Fibroblast of pulmonary artery (primary cell): ENCODE results near the gene RPS29.

Experiments used
- DNase-seq: peaks from one replicate; pipeline ENCODE4 v3.0.0-alpha.2; 2010; ENCODE audit warnings: low read depth
- H3K4me3 ChIP-seq: replicated peaks from 2 replicates; pipeline ENCODE4 v1.5.1; 2011; ENCODE audit warnings: low read depth, mild to moderate bottlenecking, control low read depth, low read length, moderate library complexity
- TF ChIP-seq, protein P1 (sequence below): IDR thresholded peaks from 2 replicates; pipeline ENCODE4 v1.5.1; 2011; ENCODE audit warnings: mild to moderate bottlenecking, control low read depth, low read length, inconsistent platforms; ENCODE audit errors: missing control alignments

Gene RPS29

DNA sequence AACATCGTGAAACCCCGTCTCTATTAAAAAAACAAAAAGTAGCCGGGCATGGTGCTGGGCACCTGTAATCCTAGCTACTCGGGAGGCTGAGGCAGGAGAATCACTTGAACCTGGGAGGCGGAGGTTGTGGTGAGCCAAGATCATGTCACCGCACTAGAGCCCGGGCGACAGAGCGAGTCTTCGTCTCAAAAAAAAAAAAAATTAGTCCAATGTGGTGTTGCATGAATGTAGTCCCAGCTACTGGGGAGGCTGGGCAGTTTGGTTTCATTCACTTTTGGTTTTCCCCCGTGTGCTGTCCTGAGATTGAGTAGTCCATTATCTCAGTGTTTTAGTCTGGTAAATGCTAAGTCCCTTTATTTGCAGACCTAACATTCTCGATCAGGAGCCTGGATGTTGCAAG, 19.5 kb downstream of the RPS29 start:
- H3K4me3 ChIP-seq = no peak overlapping the region
- DNase-seq = no peak
- TF ChIP-seq, protein P1, sequence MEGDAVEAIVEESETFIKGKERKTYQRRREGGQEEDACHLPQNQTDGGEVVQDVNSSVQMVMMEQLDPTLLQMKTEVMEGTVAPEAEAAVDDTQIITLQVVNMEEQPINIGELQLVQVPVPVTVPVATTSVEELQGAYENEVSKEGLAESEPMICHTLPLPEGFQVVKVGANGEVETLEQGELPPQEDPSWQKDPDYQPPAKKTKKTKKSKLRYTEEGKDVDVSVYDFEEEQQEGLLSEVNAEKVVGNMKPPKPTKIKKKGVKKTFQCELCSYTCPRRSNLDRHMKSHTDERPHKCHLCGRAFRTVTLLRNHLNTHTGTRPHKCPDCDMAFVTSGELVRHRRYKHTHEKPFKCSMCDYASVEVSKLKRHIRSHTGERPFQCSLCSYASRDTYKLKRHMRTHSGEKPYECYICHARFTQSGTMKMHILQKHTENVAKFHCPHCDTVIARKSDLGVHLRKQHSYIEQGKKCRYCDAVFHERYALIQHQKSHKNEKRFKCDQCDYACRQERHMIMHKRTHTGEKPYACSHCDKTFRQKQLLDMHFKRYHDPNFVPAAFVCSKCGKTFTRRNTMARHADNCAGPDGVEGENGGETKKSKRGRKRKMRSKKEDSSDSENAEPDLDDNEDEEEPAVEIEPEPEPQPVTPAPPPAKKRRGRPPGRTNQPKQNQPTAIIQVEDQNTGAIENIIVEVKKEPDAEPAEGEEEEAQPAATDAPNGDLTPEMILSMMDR = no peak

GRCh38 chr14:49559979-49560768, 26.0 kb downstream of the RPS29 start:
- TF ChIP-seq, protein P1 = no peak
- no peak overlapping the region for H3K4me3 ChIP-seq
- no peak for DNase-seq

GRCh38 chr14:49553892-49554291, 32.3 kb downstream of the RPS29 start:
- no peak for DNase-seq
- TF ChIP-seq, protein P1 = no peak

DNA sequence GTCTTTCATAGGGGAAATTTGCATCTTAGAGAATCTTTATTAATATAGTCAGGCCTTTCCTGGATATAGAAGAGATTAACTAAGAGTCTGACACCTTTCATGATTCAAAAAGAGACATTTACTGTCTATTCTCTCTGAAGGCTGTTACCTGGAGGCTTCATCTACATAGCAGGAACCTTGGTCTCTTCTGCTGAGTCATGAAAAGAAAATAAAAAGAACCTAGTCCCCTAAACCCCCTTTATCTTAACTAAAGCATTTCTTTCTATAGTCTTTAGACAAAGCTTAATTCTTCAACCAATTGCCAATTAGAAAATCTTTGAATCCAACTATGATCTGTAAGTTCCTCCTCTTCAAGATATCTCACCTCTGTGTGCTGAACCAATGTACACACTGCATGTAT, 33.1 kb downstream of the RPS29 start:
- H3K4me3 ChIP-seq = no peak overlapping the region
- DNase-seq = no peak
- TF ChIP-seq, protein P1 = no peak

More at GRCh38 chr14:49553892-49554291, 32.3 kb downstream of the RPS29 start:
- no peak overlapping the region for H3K4me3 ChIP-seq

DNA sequence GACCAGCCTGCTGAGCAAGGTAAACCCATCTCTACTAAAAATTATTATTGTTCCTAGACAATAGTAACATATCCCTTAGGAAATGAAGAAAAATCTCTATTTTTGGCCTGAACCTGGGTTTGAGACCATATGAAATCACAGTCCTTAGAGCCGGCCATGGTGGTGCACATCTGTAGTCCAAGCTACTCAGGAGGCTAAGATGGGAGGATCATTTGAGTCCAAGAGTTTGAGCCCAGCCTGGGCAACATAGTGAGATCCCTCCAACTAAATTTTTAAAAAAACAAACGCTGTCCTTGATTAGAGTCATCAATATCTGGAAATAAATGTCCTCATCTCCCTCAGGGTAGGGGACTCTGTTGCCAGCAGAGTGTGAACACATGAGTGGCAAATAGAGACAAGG, 34.6 kb downstream of the RPS29 start:
- TF ChIP-seq, protein P1 = no peak

GRCh38 chr14:49550286-49551184, 35.6 kb downstream of the RPS29 start:
- DNase-seq = peak; percentile 33
- H3K4me3 ChIP-seq = no peak overlapping the region
- TF ChIP-seq, protein P1 = peak; percentile 48

More for the DNA sequence above, 34.6 kb downstream of the RPS29 start:
- H3K4me3 ChIP-seq = no peak overlapping the region
- no peak for DNase-seq
